GM21381 (cell line): ENCODE data around the gene SMAD3.
A peak's percentile ranks its signal among the peaks of the same experiment; 100 is the strongest.

ENCODE experiments used
- ATAC-seq: cut with Tn5 transposase; IDR thresholded peaks from one replicate; pipeline ENCODE4 v1.9.1; 2021; ENCODE audit warnings: mild to moderate bottlenecking, moderate library complexity; ENCODE audit not compliant: unreplicated experiment

The SMAD3 gene

DNA sequence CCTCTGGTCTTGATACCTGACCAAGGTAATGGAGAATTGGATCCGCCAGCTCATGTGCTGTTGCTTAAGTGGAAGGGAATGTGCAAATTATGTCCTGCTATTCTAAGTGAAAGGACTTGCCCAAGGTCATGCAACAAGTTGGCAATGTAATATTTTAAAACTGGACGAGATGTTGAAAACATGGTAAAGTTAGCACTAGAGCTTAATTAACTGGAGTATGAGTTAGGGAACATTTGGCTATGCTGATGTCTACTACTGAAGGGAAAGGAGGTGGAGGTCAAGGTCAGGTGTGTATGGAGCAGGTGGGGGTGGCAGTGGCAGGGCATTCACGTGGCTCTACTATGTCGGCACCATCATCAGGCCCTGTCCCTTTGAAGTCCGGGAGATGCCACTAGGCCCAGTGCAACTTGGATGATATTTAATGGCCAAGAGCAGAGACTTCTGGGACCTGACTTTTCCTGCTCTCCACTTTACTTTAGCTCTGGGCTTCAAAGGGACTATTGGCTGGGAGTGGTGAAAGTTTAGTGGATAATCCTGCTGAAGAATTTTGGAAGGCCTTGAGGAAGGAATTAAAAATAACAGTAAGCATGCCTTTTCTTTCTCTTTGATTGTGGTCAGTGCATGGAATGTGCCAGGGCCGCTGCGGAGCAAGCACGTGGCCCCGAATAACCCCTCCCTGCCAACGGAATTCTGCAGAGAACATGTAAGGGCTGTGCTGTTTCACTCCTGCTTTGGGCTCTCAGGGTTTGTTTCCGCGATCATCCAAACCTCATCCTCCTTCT is 14.9 kb downstream of the SMAD3 start:
- no peak for ATAC-seq

GRCh38 chr15:67080900-67081431 is 15.6 kb downstream of the SMAD3 start:
- peak; percentile 59 for ATAC-seq

DNA sequence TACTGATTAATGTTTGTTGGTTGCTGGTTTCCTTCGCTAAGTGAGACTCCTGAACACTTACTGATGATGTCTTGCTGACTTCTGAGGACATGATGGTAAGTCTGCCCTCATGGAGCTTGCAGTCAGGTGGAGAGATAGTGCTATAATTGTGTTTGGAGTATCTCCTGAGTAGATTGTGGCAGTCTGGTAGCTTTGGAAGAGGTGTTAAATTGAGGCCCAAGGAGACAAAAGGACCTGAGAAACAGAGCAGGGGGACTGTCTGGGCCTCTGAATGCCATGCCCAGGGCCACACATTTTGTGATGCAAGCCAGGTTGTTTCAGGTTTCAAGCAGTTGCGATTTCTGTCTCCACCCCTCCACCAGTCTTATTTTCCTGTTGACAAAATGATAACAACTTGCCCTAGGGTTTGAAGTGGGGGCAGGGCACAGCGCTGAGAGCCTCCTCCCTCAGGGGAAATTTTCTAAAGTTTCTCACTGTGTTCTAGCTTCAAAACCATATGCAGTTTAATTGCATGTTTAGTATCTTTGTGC is 16.7 kb downstream of the SMAD3 start:
- ATAC-seq: no peak

- no peak for ATAC-seq
Observed at GRCh38 chr15:67083135-67083762, 17.8 kb downstream of the SMAD3 start.

DNA sequence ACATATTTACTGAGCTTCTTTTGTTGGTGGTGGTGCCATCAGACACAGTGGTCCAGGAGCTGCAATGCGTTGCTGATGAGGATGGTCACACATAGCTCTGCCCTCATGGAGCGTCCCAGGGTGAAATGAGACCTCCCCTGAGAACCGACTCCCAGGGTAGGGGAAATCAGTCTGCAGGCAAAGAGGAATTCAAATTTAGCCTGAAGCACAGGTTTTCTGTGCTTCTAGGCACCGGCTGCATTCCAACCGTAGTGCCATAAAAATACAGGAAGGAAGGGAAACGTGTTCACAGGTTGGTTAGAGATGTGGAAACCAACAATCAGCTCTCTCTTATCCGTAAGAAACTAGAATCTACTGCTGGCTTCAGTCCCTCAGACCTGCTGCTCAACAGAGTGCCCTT is 19.2 kb downstream of the SMAD3 start:
- no peak for ATAC-seq

DNA sequence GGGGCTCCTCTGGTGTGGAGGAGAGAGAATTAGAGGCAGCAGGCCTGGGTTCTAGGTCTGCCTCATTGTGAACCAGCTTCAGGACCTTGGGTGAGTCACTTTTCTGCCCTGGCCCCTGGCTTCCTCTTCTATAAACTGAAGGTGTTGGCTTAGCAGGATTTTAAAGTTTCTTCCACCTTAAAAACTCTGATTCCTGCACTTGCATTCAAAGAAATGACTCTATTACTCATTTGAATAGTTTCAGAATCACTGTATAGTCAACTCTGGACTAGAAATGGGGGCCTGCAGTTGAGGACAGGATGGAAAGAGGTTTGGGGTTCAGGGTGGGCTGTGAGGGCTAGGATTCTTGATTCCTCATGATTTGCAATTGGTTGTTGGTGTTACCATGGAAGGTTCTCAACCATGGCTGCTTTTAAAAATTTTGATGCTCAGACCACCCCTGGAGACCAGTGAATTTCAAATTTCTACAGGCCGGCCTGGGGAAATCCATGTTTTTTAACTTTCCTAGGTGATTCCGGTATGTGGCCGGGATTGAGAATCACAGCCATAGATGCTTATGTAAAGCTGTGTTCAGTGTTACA is 19.9 kb downstream of the SMAD3 start:
- ATAC-seq: peak; percentile 28

GRCh38 chr15:67085818-67086636 is 20.6 kb downstream of the SMAD3 start:
- peak; percentile 35 for ATAC-seq

DNA sequence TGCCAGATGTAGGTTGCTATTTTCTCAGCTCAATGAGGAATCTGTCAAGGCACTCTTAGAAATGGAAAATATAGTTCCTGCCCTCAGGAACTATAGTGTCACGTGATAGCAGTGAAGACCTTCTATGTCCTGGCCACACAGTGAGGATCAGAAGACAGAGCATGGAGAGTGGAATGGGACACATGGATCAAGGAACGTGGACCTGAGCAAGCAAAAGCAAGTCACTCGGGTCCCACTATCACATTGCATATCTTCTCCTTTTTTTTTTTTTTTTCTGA is 21.2 kb downstream of the SMAD3 start:
- no peak for ATAC-seq

GRCh38 chr15:67087507-67088172 is 22.2 kb downstream of the SMAD3 start:
- ATAC-seq: no peak

GRCh38 chr15:67089217-67090193 is 24.1 kb downstream of the SMAD3 start:
- ATAC-seq: no peak

- no peak for ATAC-seq
Observed at GRCh38 chr15:67090297-67091070, 25.1 kb downstream of the SMAD3 start.

DNA sequence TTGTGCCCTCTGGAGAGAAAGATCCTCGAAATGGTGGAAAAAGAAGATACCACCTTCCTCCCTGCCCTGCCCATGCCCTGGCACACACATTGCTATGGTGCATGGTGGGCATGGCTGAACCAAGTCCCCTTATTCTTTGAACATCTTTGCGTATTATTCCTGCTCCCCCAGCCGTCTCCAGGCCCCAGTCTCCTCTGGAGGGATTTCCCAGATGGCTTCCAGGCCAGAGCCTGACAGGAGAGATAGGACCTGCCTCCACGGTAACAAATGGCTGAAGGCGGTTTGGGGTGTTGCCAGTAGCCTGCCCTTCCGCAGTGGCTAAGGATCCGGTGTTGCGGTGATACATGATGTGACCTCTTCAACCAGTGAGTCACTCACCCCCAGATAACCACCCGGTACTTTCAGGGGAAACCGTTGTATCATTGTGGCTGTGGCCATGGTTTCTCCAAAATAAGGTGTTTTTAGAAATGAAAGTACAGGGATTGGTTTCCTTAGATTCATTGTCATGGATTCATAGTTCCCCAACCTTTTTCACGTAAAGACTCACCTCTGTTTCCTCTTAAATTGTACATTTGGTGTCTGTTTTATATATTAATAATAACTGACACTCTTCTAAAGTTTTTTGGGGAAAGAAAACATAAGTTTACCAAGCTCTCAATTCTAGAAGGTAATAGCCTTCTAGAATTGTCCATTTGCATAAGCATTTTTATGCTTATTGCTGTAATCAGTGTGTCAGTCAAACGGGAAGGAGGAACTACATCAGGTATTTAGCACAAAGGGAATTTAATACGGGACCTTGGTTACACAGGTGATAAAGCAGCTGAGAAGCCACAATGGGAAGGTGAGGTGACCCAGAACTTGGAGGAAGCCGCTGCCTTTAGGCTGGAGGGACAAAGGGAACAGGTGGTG is 25.9 kb downstream of the SMAD3 start:
- peak; percentile 69 for ATAC-seq

DNA sequence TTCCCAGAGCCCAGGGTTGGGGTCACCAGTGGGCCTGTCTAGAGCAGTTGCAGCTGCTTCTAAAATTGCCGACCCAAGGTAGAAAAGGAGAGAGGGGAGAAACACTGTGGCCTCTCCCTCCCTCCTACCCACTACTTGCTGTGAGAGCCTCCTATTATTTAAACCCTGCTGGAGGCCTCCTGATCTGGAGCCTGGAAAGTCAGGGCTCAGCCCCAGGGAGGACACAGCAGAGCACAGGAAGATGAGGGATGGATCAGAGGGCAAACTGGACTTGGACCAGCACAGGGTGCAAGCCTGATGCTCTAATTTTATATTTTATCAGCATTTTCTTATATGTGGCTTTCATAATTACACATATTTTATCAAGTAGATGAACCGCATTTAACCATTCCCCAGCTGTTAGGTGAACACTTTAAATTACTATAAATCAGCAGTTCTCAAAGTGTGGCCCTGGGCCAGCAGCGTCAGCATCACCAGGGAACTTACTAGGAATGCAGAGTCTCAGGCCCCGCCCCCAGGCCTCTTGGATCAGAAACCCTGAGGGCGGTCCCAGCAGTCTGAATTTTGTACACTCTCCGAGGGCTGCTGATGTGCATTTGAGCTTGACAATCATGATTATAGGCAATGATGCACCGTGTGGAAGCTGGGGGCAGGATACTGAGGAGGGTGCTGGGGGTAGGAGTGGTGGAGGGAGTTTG is 26.7 kb downstream of the SMAD3 start:
- no peak for ATAC-seq

DNA sequence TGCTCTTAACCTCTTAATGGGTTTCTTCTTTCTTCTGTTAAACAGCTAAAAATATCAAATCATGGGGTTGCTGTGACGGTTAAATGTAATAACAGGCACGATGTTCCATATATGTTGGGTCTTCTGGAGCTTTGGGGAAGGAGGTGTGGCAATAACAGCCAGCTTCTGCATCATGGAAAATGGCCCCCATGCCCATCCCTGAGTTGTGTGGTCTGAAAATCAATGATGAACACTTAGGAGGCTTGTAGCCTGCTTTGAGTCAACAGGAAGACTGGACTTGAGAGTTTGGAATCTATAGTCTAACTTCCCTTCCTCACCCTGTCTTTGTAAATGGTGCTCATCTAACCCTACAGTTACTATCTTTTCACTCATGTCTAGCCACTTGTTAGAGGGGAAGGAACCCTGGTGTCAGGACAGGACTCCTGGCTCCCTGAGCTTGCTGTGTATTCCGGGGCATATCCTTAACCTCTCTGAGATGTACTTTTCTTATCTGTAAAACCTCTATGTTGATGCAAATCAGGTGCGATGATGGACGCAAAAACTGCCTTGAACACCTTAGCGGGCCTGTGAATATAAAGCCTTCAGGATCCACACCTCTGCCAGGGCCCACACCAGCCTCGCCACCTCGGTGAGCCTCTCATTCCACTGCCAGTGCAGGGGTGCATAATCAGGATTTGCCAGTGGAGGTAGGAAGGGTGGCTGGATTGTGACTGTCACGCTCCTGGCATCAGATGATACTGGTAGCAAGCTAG is 27.5 kb downstream of the SMAD3 start:
- ATAC-seq: no peak

DNA sequence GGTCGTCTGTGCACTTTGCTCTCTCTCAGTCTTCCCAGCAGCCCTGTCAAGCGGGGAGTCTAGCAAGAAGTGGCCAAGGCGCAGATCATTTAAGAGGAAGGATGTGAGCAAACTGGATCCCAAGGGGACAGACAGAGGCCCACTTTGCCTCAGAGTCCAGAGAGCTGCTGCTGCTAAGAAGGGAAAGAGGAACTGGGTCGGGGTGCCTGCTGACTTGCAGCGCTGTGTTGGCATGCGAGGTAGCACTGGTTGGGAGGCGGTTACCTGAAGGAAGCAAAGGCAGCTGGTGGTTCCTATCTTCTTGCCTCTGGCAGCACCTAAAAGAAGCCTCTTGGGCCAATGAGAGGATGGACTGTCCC is 28.1 kb downstream of the SMAD3 start:
- no peak for ATAC-seq
